Measurements from ENCODE around the gene AKT3.

The AKT3 gene

DNA sequence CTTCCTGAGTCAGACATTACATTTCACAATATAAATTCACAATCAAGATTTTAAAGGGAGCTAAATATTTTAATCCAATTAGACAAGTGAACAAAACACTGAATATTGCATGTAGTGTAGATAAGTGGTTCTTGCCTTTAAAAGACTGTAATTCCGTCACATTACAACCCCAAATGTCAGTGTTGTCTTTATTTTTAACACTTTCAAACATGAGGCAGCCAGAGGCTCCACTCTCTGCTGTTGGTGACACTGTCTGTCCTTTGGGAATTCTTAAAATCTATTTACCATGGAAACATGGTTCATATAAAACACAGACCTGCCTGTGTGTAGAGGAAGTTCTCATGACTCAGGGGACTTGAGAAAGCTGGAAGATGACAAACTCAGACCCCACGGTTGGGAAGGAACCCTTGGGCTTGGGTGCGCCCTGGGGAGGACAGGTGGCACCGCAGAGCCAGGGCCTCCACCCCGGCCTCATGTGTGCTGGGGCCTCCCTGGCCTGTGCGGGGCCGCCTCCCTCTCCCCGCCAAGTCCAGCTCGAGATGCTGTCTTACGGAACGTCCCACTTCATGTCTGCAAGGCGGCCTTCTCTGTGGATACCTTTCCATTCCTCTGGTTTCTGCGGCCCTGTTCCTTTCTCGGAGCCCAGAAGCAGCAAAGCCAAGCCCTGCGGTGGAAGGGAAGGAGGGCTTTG, 355.2 kb downstream of the AKT3 start:
- Histone ChIP-seq H3K9me3 (ENCODE audit: severe bottlenecking) (no peaks in the 10 kb centered on the region), H3K4me3 (ENCODE audit: severe bottlenecking) (no peak overlapping the region), H3K36me3 (ENCODE audit: low read depth) (peaks cover 44% of the 10 kb centered on the region), H3K27ac (ENCODE audit: poor library complexity, severe bottlenecking) (no peak overlapping the region), H3K4me1 (ENCODE audit: insufficient read depth, poor library complexity, severe bottlenecking) (no peaks in the 10 kb centered on the region), H3K27me3 (ENCODE audit: insufficient read depth, poor library complexity, severe bottlenecking) (no peaks in the 10 kb centered on the region)
- no peak for DNase-seq (ENCODE audit: low spot score)
- TF ChIP-seq, protein P1, sequence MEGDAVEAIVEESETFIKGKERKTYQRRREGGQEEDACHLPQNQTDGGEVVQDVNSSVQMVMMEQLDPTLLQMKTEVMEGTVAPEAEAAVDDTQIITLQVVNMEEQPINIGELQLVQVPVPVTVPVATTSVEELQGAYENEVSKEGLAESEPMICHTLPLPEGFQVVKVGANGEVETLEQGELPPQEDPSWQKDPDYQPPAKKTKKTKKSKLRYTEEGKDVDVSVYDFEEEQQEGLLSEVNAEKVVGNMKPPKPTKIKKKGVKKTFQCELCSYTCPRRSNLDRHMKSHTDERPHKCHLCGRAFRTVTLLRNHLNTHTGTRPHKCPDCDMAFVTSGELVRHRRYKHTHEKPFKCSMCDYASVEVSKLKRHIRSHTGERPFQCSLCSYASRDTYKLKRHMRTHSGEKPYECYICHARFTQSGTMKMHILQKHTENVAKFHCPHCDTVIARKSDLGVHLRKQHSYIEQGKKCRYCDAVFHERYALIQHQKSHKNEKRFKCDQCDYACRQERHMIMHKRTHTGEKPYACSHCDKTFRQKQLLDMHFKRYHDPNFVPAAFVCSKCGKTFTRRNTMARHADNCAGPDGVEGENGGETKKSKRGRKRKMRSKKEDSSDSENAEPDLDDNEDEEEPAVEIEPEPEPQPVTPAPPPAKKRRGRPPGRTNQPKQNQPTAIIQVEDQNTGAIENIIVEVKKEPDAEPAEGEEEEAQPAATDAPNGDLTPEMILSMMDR (IDR thresholded peaks at IDR 0.05; ENCODE audit: poor library complexity, severe bottlenecking): no peak
- no peak for ATAC-seq (ENCODE audit: low read depth)

DNA sequence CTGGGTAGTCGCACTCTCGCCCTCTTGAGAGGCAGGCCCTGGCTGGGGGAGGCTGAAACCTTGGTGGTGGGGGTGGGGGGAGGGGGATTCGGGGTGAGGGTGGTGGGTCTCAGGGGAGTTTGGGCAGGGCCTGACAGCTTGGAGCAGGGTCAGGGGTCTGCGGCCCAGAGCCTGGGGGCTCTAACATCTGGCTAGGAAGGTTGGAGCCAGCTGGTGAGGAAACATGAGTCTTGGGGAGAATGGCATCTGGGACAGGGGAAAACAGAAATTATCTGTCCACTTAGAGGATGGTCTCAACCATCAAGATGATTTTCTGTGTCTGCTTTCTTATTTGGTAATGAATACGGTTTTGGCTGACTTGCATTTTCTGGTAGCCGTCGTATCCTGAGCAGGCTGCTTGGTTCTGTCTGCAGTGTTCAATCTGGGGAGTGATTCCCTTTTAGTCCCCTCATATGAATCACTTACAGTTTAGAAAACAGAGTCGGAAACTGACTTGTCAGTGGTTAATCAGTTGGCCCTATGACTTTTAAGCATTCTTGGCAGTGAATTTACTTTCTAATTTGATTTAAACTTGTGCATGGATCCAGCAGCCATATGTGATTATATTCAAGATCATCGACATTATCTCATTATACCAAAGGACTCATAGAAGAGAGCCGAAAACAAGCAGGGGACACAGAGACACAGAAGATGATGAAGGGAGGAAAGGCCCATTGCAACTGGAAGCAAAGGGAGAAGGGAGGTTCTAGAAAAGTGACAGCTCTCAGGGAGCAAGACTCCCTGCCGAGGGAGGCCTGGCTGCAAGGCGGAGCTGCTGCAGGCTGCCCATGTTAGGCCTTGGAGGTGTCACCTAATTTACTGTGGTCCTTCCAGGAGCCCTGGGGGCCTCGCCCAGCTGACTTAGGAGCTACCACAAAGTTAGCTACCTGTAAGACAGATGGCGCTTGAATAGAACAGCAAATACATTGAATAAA, 356.6 kb downstream of the AKT3 start:
- Histone ChIP-seq H3K36me3 (ENCODE audit: low read depth) (peaks cover 51% of the 10 kb centered on the region), H3K27ac (ENCODE audit: poor library complexity, severe bottlenecking) (no peak overlapping the region), H3K27me3 (ENCODE audit: insufficient read depth, poor library complexity, severe bottlenecking) (no peaks in the 10 kb centered on the region), H3K9me3 (ENCODE audit: severe bottlenecking) (no peaks in the 10 kb centered on the region), H3K4me3 (ENCODE audit: severe bottlenecking) (no peak overlapping the region), H3K4me1 (ENCODE audit: insufficient read depth, poor library complexity, severe bottlenecking) (peaks cover 4% of the 10 kb centered on the region)
- TF ChIP-seq, protein P1 (IDR thresholded peaks at IDR 0.05; ENCODE audit: poor library complexity, severe bottlenecking): no peak
- DNase-seq (ENCODE audit: low spot score) (no peak), ATAC-seq (ENCODE audit: low read depth) (no peak)

DNA sequence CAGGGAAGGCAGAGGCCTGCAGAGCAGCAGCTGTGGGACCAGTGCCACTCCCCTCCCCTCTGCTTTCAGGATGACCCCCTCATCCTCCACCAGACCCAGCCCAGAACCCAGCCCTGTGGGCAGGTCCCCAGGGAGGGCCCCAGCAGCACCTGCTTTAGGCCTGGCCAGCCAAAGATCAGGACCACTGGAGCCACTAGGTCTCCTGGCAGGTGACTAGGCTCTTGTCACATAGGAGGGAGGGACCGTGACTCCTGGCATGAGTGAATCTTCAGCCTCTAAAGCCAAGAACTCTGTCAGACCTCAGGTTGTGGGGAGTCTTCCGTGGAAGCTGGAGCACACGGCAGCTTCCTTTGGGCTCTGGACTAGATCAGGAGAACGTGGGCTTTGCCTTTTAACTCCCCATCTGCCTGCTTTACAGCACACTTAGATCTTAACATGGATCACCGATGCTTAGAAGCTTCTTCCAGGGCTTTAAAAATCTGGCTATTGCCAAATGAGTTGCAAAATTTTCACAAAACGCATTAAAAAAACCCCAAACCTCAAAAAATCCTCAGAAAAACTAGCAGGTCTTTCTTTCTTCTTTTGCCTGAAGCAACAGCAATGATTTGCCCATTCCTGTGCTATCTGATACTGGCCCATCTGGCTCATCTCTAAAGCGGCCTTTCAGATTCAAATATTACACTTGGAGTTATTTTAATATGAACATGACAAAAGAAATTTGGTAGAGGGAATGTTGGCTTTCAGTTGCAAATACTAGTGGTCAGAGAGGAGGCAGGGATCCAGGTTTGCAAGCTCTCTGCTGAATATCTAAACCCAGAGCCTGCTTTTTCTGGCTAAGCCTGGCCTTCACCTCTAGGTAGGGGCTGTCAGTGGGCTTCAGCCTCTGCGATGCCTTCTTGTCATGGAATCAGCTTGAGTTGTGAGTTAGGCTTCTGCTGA, 359.0 kb downstream of the AKT3 start:
- no peak for DNase-seq (ENCODE audit: low spot score)
- TF ChIP-seq, protein P1 (IDR thresholded peaks at IDR 0.05; ENCODE audit: poor library complexity, severe bottlenecking): no peak
- no peaks in the 10 kb centered on the region for H3K27me3 ChIP-seq (ENCODE audit: insufficient read depth, poor library complexity, severe bottlenecking)
- H3K9me3 ChIP-seq (ENCODE audit: severe bottlenecking): no peaks in the 10 kb centered on the region
- peaks cover 4% of the 10 kb centered on the region for H3K4me1 ChIP-seq (ENCODE audit: insufficient read depth, poor library complexity, severe bottlenecking)
- H3K4me3 ChIP-seq (ENCODE audit: severe bottlenecking): no peak overlapping the region
- H3K36me3 ChIP-seq (ENCODE audit: low read depth): peaks cover 42% of the 10 kb centered on the region
- no peak overlapping the region for H3K27ac ChIP-seq (ENCODE audit: poor library complexity, severe bottlenecking)
- ATAC-seq (ENCODE audit: low read depth): no peak

DNA sequence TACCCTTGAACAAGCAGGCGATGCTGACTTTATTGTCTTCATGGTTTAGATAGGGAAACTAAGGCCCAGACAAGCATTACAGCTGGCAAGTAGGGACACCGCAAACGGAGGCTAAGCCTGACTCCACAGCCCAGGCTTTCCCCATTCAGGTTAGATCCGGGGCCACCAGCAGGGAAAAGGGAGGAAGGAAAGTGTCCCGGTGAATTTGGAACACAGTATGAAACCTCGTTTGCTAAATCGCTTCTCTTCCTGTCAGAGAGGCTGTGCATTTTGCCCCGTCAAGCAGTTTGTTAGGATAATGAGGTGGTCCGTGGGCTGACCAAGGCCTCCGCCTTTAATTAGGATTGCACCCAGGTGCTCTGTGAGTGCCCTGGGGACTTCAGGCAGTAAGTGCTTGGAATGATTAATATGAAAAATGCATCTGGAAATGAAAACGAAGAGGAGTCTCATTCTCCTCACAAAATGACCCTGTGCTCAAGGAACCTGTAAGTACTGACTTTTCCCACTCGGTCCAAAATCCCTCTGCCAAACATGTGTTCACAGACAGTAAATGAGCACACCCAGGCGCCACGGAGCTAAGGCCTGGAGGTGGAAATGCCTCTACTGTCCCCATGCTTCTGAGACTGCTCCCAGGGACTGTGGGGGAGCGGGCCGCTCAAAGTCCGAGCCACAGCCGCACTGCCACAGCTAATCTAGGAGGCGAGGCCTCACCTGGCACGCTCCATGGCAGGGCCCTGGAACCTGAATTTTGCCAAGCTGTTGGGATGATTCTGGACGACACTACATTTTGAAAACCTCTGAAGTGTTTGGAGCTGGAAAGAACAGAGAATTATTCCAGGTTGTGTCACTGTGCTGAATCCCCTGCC, 360.1 kb downstream of the AKT3 start:
- Histone ChIP-seq H3K9me3 (ENCODE audit: severe bottlenecking) (no peaks in the 10 kb centered on the region), H3K36me3 (ENCODE audit: low read depth) (peaks cover 39% of the 10 kb centered on the region), H3K27me3 (ENCODE audit: insufficient read depth, poor library complexity, severe bottlenecking) (no peaks in the 10 kb centered on the region), H3K27ac (ENCODE audit: poor library complexity, severe bottlenecking) (no peak overlapping the region), H3K4me1 (ENCODE audit: insufficient read depth, poor library complexity, severe bottlenecking) (peaks cover 4% of the 10 kb centered on the region), H3K4me3 (ENCODE audit: severe bottlenecking) (no peak overlapping the region)
- ATAC-seq (ENCODE audit: low read depth): no peak
- no peak for DNase-seq (ENCODE audit: low spot score)
- TF ChIP-seq, protein P1 (IDR thresholded peaks at IDR 0.05; ENCODE audit: poor library complexity, severe bottlenecking): no peak
